HEK293 (cell line): Measurements from ENCODE around the gene ACR.

Source experiments
- CTCF ChIA-PET: fragments of 350-600 bp; formaldehyde crosslinking; extraction: SDS; loops from one replicate; lab custom pipeline; 2021; ENCODE audit warnings: antibody characterized with exemption; lab: Yijun Ruan, JAX
- POLR2A ChIA-PET: fragments of 300-600 bp; formaldehyde crosslinking; extraction: SDS; loops from one replicate; lab custom pipeline; 2020; ENCODE audit warnings: antibody characterized with exemption, inconsistent platforms; lab: Yijun Ruan, JAX
- H3K27ac ChIP-seq: fragments of 200-500 bp; sonication (Bioruptor generic); 2 replicates; pipeline ENCODE4 v1.5.1; 2014; ENCODE audit warnings: low read depth, low read length, control low read depth, inconsistent platforms; ENCODE audit errors: extremely low read depth
- H3K36me3 ChIP-seq, 2 experiments: fragments of 200-500 bp in 1 of 2; sonication (Bioruptor generic) in 1 of 2; 1 replicate in 1 of 2; 2 replicates in 1 of 2; pipeline ENCODE4 v1.5.1; 2014 to 2017; ENCODE audit warnings: inconsistent platforms in 2 of 2, low read length in 2 of 2; ENCODE audit not compliant: control insufficient read depth in 2 of 2, insufficient read depth in 1 of 2
- H3K4me1 ChIP-seq: fragments of 200-500 bp; sonication (Bioruptor generic); 2 replicates; pipeline ENCODE4 v1.5.1; 2014; ENCODE audit warnings: mild to moderate bottlenecking, low read length, inconsistent platforms; ENCODE audit not compliant: control insufficient read depth, insufficient read depth
- H3K4me3 ChIP-seq: 2 replicates; pipeline ENCODE4 v1.5.1; 2011; ENCODE audit warnings: low read depth, mild to moderate bottlenecking, control low read depth, low read length, moderate library complexity
- H3K9me3 ChIP-seq: fragments of 200-500 bp; sonication (Bioruptor generic); 2 replicates; pipeline ENCODE4 v1.5.1; 2014; ENCODE audit warnings: low read depth, low read length, inconsistent platforms; ENCODE audit not compliant: control insufficient read depth, insufficient read depth
- EGR2 ChIP-seq: fragments of 450-650 bp; formaldehyde crosslinking; IDR thresholded peaks from 2 replicates; pipeline ENCODE4 v1.5.1; 2016; ENCODE audit warnings: low read depth, missing biosample characterization, missing genetic modification characterization
- GLIS2 ChIP-seq: fragments of 450-650 bp; formaldehyde crosslinking; IDR thresholded peaks from 2 replicates; pipeline ENCODE4 v1.5.1; 2016; ENCODE audit warnings: missing biosample characterization, missing genetic modification characterization
- KLF10 ChIP-seq: fragments of 450-650 bp; IDR thresholded peaks from 2 replicates; pipeline ENCODE4 v1.5.1; 2018; ENCODE audit warnings: missing biosample characterization, mild to moderate bottlenecking, missing genetic modification characterization
- PRDM1 ChIP-seq: fragments of 450-650 bp; formaldehyde crosslinking; IDR thresholded peaks from 2 replicates; pipeline ENCODE4; 2016; ENCODE audit warnings: missing biosample characterization, missing genetic modification characterization
- PRDM4 ChIP-seq: fragments of 450-650 bp; formaldehyde crosslinking; IDR thresholded peaks from 2 replicates; pipeline ENCODE4 v1.5.1; 2017; ENCODE audit warnings: missing biosample characterization, missing genetic modification characterization
- YY2 ChIP-seq: fragments of 450-650 bp; formaldehyde crosslinking; IDR thresholded peaks from 2 replicates; pipeline ENCODE4 v1.5.1; 2016; ENCODE audit warnings: missing biosample characterization, missing genetic modification characterization
- ZNF239 ChIP-seq: fragments of 450-650 bp; formaldehyde crosslinking; IDR thresholded peaks from 2 replicates; pipeline ENCODE4 v1.5.1; 2016; ENCODE audit warnings: missing biosample characterization, missing genetic modification characterization
- ZNF26 ChIP-seq: fragments of 450-650 bp; formaldehyde crosslinking; IDR thresholded peaks from 2 replicates; pipeline ENCODE4 v1.5.1; 2016; ENCODE audit warnings: missing biosample characterization, missing genetic modification characterization
- ZNF423 ChIP-seq: fragments of 450-650 bp; formaldehyde crosslinking; IDR thresholded peaks from 2 replicates; pipeline ENCODE4 v1.5.1; 2016; ENCODE audit warnings: missing biosample characterization, missing genetic modification characterization
- ZNF426 ChIP-seq: fragments of 450-650 bp; formaldehyde crosslinking; IDR thresholded peaks from 2 replicates; pipeline ENCODE4 v1.5.1; 2017; ENCODE audit warnings: missing biosample characterization, missing genetic modification characterization, mild to moderate bottlenecking, inconsistent platforms, moderate library complexity
- ZNF521 ChIP-seq: fragments of 450-650 bp; formaldehyde crosslinking; IDR thresholded peaks from 2 replicates; pipeline ENCODE4 v1.5.1; 2017; ENCODE audit warnings: missing biosample characterization, mild to moderate bottlenecking, missing genetic modification characterization
- ZNF623 ChIP-seq: fragments of 450-650 bp; formaldehyde crosslinking; IDR thresholded peaks from 2 replicates; pipeline ENCODE4 v1.5.1; 2016; ENCODE audit warnings: missing biosample characterization, missing genetic modification characterization
- ZNF664 ChIP-seq: fragments of 450-650 bp; formaldehyde crosslinking; IDR thresholded peaks from 2 replicates; pipeline ENCODE4 v1.5.1; 2016; ENCODE audit warnings: missing biosample characterization, missing genetic modification characterization
- ZNF747 ChIP-seq: fragments of 450-650 bp; formaldehyde crosslinking; IDR thresholded peaks from 2 replicates; pipeline ENCODE4 v1.5.1; 2016; ENCODE audit warnings: missing biosample characterization, missing genetic modification characterization
- ZNF843 ChIP-seq: fragments of 450-650 bp; formaldehyde crosslinking; IDR thresholded peaks from 2 replicates; pipeline ENCODE4 v1.5.1; 2016; ENCODE audit warnings: missing biosample characterization, missing genetic modification characterization
- ZSCAN30 ChIP-seq: fragments of 450-650 bp; IDR thresholded peaks from 2 replicates; pipeline ENCODE4 v1.5.1; 2018; ENCODE audit warnings: missing biosample characterization, mild to moderate bottlenecking, missing genetic modification characterization, moderate library complexity
- TF ChIP-seq, protein P1 (sequence below): fragments of 450-650 bp; formaldehyde crosslinking; IDR thresholded peaks from 2 replicates; pipeline ENCODE4 v1.5.1; 2016; ENCODE audit warnings: missing biosample characterization, missing genetic modification characterization
- TF ChIP-seq, protein P2 (sequence below): fragments of 450-650 bp; formaldehyde crosslinking; IDR thresholded peaks from 2 replicates; pipeline ENCODE4 v1.5.1; 2017; ENCODE audit warnings: missing biosample characterization, missing genetic modification characterization

ACR gene

DNA sequence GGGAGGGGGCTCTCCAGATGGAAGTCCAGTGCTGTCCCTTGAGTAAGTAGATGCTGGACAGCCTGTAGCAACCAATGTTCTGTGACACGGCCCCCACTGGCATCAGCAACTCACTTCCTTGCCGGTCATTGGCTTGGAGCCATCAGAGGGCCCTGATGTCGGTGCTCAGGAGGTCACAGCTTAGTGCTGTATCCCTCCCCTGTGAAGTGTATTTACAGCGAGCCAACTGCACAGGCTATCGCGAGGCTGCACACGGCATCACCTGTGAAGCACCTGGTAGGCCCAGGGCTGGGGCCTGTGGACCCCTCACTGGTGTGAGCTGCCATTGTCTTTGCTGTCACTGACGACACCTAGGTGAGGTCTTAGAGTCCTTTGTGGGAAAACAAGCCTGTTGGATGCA, 13.4 kb upstream of the ACR start:
- CTCF ChIA-PET: interaction anchor here (1.0 kb wide), 1 partner anchor 162 kb away, joined by 3 read pairs; the partner anchor contains the start of gene SYCE3
- POLR2A ChIA-PET: no interaction called here
- H3K4me1 ChIP-seq: no peaks in the 10 kb centered on the region

GRCh38 chr22:50725597-50725996, 12.4 kb upstream of the ACR start:
- CTCF ChIA-PET: interaction anchor here (1.0 to 3.5 kb wide), 2 partner anchors 50 to 163 kb away, joined by 3 to 20 read pairs; partner anchors contain the start of gene SYCE3
- Histone ChIP-seq H3K4me1 (no peaks in the 10 kb centered on the region), H3K36me3 (peaks cover 0 to 51% of the 10 kb centered on the region in 2 experiments; a peak in 1 of 3 replicates), H3K9me3 (no peaks in the 10 kb centered on the region), H3K4me3 (no peak overlapping the region), H3K27ac (no peak overlapping the region)
- no peak for TF ChIP-seq ZNF26 (tag by site-specific recombination)
- TF ChIP-seq, protein P1, sequence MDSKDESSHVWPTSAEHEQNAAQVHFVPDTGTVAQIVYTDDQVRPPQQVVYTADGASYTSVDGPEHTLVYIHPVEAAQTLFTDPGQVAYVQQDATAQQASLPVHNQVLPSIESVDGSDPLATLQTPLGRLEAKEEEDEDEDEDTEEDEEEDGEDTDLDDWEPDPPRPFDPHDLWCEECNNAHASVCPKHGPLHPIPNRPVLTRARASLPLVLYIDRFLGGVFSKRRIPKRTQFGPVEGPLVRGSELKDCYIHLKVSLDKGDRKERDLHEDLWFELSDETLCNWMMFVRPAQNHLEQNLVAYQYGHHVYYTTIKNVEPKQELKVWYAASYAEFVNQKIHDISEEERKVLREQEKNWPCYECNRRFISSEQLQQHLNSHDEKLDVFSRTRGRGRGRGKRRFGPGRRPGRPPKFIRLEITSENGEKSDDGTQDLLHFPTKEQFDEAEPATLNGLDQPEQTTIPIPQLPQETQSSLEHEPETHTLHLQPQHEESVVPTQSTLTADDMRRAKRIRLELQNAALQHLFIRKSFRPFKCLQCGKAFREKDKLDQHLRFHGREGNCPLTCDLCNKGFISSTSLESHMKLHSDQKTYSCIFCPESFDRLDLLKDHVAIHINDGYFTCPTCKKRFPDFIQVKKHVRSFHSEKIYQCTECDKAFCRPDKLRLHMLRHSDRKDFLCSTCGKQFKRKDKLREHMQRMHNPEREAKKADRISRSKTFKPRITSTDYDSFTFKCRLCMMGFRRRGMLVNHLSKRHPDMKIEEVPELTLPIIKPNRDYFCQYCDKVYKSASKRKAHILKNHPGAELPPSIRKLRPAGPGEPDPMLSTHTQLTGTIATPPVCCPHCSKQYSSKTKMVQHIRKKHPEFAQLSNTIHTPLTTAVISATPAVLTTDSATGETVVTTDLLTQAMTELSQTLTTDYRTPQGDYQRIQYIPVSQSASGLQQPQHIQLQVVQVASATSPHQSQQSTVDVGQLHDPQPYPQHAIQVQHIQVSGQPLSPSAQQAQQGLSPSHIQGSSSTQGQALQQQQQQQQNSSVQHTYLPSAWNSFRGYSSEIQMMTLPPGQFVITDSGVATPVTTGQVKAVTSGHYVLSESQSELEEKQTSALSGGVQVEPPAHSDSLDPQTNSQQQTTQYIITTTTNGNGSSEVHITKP (tag by site-specific recombination): peak; percentile 54
- POLR2A ChIA-PET: no interaction called here

More for the DNA sequence above, 13.4 kb upstream of the ACR start:
- Histone ChIP-seq H3K36me3 (peaks cover 0 to 51% of the 10 kb centered on the region in 2 experiments; a peak in 1 of 3 replicates), H3K9me3 (no peaks in the 10 kb centered on the region), H3K4me3 (no peak overlapping the region), H3K27ac (no peak overlapping the region)
- TF ChIP-seq ZNF747 (tag by site-specific recombination): no peak
- TF ChIP-seq ZNF239 (tag by site-specific recombination): no peak
- no peak for TF ChIP-seq EGR2 (tag by site-specific recombination)
- TF ChIP-seq ZSCAN30 (tag by site-specific recombination): no peak
- no peak for TF ChIP-seq PRDM4
- no peak for TF ChIP-seq GLIS2 (tag by site-specific recombination)
- no peak for TF ChIP-seq ZNF423 (tag by site-specific recombination)
- TF ChIP-seq ZNF426: no peak
- TF ChIP-seq ZNF664 (tag by site-specific recombination): no peak
- TF ChIP-seq, protein P2, sequence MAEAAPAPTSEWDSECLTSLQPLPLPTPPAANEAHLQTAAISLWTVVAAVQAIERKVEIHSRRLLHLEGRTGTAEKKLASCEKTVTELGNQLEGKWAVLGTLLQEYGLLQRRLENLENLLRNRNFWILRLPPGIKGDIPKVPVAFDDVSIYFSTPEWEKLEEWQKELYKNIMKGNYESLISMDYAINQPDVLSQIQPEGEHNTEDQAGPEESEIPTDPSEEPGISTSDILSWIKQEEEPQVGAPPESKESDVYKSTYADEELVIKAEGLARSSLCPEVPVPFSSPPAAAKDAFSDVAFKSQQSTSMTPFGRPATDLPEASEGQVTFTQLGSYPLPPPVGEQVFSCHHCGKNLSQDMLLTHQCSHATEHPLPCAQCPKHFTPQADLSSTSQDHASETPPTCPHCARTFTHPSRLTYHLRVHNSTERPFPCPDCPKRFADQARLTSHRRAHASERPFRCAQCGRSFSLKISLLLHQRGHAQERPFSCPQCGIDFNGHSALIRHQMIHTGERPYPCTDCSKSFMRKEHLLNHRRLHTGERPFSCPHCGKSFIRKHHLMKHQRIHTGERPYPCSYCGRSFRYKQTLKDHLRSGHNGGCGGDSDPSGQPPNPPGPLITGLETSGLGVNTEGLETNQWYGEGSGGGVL (tag by site-specific recombination): no peak
- TF ChIP-seq ZNF521 (tag by site-specific recombination): no peak
- no peak for TF ChIP-seq PRDM1 (tag by site-specific recombination)
- TF ChIP-seq YY2 (tag by site-specific recombination): no peak
- TF ChIP-seq KLF10 (tag by site-specific recombination): no peak
- no peak for TF ChIP-seq ZNF843
- TF ChIP-seq ZNF623 (tag by site-specific recombination): no peak
